HG03097 (cell line): ENCODE results near the gene GIT1.

Experiments used
- ATAC-seq: cut with Tn5 transposase; IDR thresholded peaks from one replicate; pipeline ENCODE4 v1.9.1; 2021; ENCODE audit not compliant: unreplicated experiment, low FRiP score

GIT1 gene

GRCh38 chr17:29581583-29582253 lies 7.7 kb downstream of the GIT1 start:
- ATAC-seq = no peak

DNA sequence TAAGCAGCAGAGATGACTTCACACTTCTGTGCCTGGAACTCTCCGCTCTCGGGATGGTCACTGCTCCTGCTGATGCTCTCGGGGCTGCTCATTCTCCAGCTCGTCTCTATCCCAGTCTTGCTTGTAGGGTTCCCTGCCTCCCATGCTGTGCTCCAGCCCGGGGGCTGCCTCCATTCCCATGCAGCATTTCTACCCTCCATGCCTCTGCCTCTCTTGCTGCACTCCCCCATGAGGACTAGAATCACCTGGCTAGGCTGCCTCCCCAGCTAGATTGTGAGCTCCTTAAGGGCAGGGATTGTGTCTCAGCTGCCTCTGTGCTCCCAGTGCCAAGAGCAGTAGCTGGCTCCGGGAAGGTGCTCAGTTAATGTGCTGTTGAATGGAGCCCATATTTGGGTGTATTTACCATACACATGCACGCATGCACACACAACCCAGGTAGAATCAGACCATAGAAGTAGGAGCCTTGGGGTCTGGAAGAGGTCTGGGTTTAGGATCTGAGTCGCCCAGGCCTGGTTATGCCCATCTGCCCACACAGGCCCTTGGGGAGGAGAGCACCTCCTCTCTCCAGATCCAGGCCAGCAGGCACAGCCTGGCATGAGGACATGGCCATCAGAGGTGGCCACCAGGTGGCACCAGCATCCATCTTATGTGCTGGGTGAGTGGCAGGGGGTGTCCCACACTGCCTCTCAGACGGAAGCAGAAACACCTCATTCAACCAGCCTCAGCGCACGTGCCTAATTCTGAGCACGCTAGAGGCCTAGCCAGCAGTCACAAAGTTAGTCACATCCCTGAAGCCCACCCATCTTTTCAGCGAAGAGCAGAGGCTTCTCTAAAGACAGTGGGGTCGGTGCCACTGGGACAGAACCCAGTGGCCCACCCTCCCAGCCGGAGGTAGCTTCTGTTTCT lies 9.3 kb downstream of the GIT1 start:
- peak; percentile 72 for ATAC-seq

DNA sequence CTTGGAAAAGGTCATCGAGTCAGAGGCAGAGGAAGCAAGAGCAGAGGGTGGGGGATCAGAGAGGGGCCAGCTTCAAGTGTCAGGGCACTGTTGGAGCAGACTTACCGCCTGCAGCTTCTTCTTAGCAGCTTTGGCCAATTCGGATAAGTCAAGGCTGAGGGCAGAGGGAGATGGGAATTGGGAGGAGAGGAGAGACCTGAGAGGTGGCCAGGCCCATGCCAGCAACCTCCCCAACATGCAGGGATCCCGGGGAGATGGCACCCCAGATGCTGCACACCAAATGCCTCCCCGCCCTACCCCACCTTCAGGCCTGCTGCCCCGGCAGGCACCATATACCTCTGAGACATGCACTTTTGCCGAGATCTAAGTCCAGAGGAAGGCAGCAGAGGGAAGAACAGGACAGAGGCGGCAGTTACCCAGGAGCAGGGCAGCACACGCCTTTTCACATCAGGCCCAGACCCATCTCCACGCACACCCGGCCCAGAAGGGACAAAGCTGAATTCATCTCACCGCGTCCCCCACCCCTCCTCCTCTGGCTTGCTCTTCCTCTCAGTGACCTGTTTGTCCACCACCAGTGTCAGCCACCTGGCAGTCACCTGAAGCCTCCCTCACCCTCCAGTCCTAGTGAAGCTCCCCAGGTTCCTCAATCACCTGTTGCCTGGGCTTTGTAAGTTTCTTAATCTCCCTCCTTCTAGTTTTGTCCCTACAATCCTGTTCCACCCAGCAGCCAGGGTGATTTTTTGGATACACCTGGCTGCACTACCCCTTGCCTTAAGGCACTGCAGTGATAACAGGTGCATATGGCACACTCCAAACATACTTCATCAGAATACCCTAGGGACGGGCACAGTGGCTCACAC lies 10.6 kb downstream of the GIT1 start:
- no peak for ATAC-seq

- ATAC-seq = no peak
Observed at GRCh38 chr17:29577385-29578211, 11.8 kb downstream of the GIT1 start.

- ATAC-seq = no peak
Observed at GRCh38 chr17:29577001-29577370, 12.5 kb downstream of the GIT1 start.

- no peak for ATAC-seq
Observed at GRCh38 chr17:29576214-29577000, 13.0 kb downstream of the GIT1 start.

DNA sequence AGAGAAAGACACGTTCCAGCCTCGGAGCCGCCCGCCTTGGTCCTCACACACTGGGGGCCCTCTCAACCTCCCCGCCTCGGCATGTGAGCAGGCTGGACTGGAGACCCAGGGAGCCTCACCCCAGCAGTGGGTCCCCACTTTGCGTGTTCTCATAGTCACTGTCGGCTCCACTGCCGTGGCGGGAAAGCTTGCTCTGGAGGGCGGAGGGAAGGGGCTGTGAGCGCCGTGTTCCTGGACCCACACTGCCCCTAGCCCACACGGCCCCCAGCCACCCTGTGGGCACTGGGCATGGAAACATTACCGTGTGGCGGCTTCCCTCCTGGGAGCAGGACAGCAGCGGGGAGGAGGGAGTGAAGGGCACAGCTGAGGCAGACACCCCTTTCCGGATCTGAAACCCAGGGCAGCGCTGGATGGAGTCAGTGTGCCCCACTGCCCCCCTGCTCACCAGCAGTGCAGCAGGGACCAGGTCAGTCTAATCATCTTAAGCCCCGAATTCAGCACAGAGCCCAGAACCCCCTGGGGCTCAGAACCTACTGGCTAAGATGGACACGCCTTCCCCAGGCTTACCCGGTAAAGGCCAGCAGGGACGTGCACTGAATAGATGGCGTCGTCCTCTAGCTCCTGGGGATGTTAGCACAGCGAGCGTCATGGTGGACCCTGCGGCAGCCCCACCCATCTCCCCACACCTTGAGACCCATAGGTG lies 13.8 kb downstream of the GIT1 start:
- no peak for ATAC-seq

DNA sequence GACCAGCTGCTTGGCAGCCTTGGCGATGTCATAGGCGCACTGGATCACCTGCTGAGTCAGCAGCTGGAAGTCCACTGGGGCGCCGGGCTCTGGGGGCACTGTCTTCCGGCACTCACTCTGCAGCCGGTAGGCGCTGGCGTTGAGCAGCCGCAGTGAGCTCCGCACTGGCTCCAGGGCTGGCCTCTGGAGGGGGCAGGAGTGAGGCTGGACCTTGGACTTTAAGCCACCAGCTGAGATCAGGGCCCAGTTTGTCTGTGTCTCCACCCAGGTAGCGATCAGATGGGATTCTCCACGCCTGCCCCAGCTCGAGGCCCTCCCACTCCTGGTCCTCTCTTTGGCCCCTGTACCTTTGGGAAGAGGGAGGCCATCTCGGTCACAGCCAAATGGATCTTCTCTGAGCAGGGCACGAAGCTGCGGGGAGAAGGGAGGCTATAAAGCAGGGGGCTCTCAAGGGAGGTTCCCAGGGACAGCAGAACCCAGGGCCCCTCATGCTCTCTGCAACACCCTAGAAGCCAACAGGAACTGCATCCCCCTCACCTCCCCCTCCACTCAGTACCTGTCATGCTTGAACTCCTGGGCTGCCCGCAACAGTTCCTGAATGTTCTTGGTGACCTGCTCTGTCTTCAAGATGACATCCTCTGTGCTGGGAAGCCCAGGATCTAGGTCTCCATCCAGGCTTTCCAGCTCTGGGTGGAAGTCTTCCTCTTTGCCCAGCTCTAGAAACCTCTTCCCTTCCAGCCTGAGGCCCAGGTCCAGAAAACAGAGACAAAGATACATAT lies 14.5 kb downstream of the GIT1 start:
- no peak for ATAC-seq

DNA sequence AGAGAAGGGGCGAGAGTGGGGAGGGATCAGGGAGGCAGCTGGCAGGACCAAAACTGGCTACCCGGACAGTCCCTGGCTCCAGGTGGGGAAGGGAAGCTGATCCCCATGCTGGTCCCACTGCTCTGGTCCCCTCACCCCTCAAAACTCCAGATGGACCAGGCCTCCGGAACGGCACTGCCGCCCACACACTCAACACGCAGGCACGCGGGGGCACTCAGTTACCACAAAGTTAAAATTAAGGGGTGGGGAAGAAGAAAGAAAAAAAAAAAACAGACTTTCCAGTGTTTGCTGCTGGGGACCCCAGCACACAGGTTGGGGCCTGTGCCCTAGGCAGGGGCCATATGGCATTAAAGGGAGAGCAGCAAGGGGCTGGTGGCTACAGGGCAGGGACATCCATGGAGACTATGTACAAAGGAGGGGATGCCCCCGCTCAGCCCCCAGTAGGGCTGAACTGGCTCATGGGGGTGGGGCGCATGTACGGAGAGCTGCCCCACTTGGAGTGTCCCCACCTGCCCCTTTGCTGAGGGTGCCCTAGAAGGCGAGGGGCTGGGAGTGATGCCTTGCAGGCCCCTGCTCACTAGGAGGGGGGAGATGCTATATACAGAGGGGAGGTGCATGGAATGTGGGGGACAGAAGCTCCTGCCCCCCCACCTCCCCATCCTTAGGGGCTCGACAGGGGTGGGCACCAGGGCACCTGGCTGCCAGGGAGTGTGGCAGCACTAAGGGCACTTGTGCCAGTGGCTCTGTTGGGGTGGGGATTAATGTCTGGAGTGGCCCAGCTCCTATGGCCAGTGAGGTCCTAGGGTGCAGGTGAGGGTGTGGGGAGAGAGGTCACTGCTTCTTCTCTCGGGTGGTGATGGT lies 15.3 kb downstream of the GIT1 start:
- ATAC-seq = no peak

DNA sequence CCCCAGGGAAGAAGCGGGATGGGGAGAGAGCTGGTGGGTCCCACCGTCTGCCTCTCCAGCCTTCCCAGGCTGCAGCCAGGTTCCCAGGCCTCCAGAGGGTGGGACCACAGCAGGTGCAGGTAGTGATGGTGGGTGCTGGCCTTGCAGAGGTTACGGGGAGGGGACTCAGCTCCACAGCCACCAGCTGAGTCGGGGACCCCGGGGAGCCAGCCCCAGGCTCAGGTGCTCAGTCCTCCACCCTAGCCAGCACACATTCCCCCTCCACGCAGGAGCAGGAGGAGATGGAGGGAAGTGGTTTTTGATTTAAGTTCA lies 15.9 kb downstream of the GIT1 start:
- no peak for ATAC-seq

DNA sequence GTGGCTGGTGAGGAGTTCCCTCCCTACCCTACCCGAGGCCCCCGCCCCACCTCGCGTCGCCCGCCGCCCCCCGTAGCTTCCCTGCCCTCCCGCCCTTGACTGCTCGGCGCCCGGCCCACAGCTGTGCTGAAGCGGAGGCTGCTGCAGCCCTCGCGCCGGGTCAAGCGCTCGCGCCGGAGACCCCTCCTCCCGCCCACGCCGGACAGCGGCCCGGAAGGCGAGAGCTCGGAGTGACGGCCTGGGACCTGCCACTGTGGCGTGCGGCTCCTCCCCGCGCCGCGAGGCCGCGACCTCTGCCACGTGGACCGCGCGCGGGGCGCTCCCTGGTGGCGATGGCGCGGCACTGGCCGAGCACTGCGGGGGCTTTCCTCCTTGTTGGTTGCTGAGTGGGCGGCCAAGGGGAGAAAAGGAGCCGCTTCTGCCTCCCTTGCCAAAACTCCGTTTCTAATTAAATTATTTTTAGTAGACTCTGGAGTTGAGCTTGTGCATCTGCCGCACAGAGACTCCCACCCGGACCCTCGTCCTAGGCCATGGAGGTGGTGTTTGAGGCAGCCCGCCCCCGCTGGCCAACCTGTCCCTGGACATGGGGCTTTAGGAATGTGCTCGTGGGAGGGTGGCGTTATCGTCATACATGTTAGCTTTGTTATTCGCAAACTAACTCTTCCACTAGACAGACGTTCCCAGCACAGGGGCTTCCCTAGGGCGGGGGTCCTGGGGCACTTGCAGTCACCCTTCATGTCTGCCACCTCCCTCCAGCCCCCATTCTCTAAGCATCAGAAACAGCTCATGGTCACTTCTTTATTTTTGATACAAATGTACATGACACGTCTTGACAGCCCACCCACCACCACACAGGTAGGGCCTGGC lies 16.5 kb downstream of the GIT1 start:
- no peak for ATAC-seq

DNA sequence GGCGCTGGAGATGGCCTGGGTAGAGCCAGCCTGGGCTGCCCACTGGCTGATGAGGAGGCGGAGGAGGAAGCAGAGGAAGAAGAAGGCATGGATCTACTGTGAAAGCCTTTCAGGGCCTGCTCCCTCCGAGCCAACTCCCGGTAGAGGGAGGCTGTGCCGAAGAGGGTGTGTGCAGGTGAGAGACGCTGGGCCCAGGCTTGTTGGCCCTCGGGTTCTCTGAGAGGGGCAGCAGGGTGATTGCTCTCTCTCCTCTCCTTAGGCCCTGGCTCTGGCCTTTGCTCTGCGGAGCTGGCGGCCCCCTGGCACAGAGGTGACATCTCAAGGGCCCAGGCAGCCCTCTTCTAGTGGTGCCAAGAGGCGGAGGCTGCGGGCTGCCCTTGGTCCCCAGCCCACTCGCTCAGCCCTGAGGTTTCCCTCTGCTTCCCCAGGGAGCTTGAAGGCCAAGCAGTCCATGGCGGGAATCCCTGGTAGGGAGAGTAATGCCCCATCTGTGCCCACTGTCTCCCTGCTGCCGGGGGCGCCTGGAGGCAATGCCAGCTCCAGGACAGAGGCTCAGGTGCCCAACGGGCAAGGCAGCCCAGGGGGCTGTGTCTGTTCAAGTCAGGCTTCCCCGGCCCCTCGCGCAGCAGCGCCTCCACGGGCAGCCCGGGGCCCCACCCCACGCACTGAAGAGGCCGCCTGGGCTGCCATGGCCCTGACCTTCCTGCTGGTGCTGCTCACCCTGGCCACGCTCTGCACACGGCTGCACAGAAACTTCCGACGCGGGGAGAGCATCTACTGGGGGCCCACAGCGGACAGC lies 17.4 kb downstream of the GIT1 start:
- no peak for ATAC-seq

DNA sequence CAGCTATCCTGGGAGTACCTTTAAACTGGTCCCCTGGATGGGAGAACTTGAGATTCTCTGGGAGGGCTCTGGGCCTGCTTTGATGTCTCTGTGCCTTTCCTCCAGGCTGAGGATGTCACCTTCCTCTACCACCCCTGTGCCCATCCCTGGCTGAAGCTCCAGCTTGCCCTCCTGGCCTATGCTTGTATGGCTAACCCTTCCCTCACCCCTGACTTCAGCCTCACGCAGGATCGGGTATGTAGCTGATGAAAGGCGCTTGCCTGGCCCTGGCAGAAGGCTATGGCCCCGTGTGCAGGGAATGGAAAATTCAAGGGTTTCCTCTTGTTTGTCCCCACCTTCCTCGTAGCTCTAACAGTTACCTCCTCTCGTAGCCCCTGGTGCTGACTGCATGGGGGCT lies 18.0 kb downstream of the GIT1 start:
- no peak for ATAC-seq

DNA sequence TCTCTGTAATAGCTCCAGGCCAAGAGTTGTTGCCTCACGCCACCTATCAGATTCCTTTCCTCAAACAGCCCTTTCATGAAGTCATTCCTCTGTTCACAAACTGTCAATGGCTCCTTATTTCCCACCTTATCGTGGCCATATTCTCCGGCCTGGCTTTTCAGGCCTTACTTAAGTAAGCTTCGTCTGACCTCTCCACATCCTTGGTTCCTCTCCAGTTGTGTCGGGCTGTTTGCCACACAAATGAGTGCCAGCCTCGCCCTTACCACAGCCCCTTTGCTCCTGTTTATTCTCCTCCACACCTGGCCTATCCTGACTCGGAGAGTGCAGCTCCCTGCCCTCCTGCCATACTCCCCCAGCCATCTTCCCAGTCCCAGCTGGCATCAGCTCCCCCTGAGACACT lies 18.9 kb downstream of the GIT1 start:
- no peak for ATAC-seq

DNA sequence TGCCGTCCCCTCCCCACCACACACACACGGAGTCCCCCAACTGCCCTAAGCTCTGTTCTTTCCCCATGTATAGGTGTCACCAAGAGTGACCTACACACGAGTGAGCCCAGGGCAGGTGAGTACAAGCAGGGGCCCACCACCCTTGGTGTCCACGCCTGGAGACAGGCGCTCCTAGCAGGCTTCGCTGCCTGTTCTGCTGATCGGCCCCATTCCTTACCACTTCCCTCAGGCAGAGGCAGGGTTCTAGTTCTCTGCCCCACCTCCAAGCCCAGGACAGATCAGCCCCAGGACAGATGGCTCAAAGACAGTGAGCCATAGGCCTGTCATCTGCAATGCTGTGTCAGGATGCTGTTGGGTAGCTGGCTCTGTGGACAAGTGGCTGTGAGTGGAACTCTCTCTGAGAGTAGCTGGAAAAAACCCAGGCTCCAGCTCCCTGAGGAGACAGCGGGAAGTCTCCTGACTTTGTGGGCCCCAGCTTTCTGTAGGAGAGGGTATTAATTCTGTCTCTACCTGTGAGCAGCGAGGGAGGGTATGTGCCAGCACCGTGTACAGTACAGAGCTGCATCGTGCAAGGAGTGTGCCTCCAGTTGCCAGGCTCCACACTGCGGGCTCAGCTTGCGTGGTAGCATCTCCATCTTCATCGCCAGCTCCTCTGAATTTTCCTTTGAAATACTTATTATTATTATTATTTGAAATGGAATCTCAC lies 20.1 kb downstream of the GIT1 start:
- ATAC-seq = no peak
